ENCODE data around the gene TMEM18. TPM values are rescaled to one million over a fixed set of nuclear protein-coding genes. Genes with fewer than 3 reads are reported as not detected.

TMEM18 gene
- total RNA-seq, 1 experiment from 2014 or later: 33.5 TPM

DNA sequence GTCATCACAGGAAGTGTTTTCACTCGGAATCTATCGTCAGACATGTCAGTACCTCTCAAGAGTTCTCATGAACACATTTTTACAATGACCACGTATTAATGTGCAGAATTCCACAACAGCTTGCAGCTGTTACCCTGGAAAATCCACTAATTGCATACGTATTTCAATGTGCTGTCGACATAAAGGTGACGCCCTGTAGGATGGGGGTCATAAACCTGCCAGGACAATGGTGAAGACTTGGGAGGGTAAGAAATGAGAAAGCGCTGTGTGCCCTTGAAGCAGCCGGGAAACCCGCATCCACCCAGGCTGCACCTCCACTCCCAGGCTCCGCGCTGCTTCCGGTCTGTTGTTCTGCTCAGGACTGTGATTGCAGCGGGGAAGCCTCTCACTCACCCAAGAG lies 14.0 kb downstream of the TMEM18 start:
- Histone ChIP-seq H3K4me3 (replicated peaks in 1 of 2; ENCODE audit: low read depth in 1 of 2, low read length in 2 of 2) (no peak overlapping the region), H3K4me2 (ENCODE audit: low read length) (no peak overlapping the region), H3K9me2 (ENCODE audit: insufficient read depth) (no peaks in the 10 kb centered on the region), H3K9ac (ENCODE audit: low read length) (no peak overlapping the region), H3K27me3 (ENCODE audit: insufficient read depth, low read length) (0 out of 2 replicates have a peak, but pooled peaks cover 3% of the 10 kb centered on the region), H3K4me1 (ENCODE audit: control insufficient read depth in 1 of 2, insufficient read depth in 2 of 2, low read length in 2 of 2) (no peaks in the 10 kb centered on the region), H3K27ac (ENCODE audit: low read depth, low read length) (no peak overlapping the region), H2AFZ (ENCODE audit: low read depth, low read length, poor library complexity, severe bottlenecking) (no peak overlapping the region), H3K79me2 (ENCODE audit: insufficient read depth, low read length) (no peaks in the 10 kb centered on the region), H4K20me1 (ENCODE audit: insufficient read depth) (no peaks in the 10 kb centered on the region), H3K36me3 (ENCODE audit: control insufficient read depth in 1 of 2, insufficient read depth in 2 of 2, low read length in 2 of 2) (peaks cover 0 to 20% of the 10 kb centered on the region in 2 experiments; a peak in 1 of 4 replicates), H3K9me3 (ENCODE audit: control insufficient read depth in 1 of 2, insufficient read depth in 1 of 2, low read depth in 1 of 2, low read length in 2 of 2) (peaks cover 9 to 11% of the 10 kb centered on the region in 2 experiments; a peak in 3 of 4 replicates)
- RAD21 ChIA-PET (ENCODE audit: low non-redundant PET in 1 of 2, low total read pairs in 2 of 2, uncharacterized antibody in 2 of 2, unreplicated experiment in 2 of 2): no interaction called here
- no TSS peak for BruUV-seq (replicated peaks)
- intact Hi-C loops (cut with micrococcal nuclease): loop anchor here (2.0 kb wide), 1 partner anchor 134 kb away; no protein-coding TSS in a partner anchor
- CTCF ChIA-PET: interaction anchor here (1.0 to 1.2 kb wide), 2 partner anchors 133 to 134 kb away, joined by 3 to 4 read pairs; no protein-coding TSS in a partner anchor
- ATAC-seq (no peak), DNase-seq (ENCODE audit: low read depth, low spot score) (no peak)
- TF ChIP-seq, protein P1, sequence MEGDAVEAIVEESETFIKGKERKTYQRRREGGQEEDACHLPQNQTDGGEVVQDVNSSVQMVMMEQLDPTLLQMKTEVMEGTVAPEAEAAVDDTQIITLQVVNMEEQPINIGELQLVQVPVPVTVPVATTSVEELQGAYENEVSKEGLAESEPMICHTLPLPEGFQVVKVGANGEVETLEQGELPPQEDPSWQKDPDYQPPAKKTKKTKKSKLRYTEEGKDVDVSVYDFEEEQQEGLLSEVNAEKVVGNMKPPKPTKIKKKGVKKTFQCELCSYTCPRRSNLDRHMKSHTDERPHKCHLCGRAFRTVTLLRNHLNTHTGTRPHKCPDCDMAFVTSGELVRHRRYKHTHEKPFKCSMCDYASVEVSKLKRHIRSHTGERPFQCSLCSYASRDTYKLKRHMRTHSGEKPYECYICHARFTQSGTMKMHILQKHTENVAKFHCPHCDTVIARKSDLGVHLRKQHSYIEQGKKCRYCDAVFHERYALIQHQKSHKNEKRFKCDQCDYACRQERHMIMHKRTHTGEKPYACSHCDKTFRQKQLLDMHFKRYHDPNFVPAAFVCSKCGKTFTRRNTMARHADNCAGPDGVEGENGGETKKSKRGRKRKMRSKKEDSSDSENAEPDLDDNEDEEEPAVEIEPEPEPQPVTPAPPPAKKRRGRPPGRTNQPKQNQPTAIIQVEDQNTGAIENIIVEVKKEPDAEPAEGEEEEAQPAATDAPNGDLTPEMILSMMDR (IDR thresholded peaks at IDR 0.05 in 2 of 3, conservative IDR thresholded peaks at IDR 0.05 in 1 of 3; ENCODE audit: borderline replicate concordance in 1 of 3, insufficient read depth in 1 of 3, low read depth in 2 of 3, low read length in 2 of 3): no peak
- TF ChIP-seq SIN3A (IDR thresholded peaks at IDR 0.05; ENCODE audit: low read depth) (no peak), POLR2A (IDR thresholded peaks at IDR 0.05; ENCODE audit: borderline replicate concordance, extremely low read depth, insufficient read depth, insufficient read length) (no peak), ELF1 (IDR thresholded peaks at IDR 0.05; ENCODE audit: borderline replicate concordance, low read depth) (no peak), FOSL1 (IDR thresholded peaks at IDR 0.05; ENCODE audit: low read depth) (no peak), RAD21 (IDR thresholded peaks at IDR 0.05; ENCODE audit: low read depth) (no peak), EZH2 (IDR thresholded peaks at IDR 0.05) (no peak), JUND (IDR thresholded peaks at IDR 0.05) (no peak), EZH2phosphoT487 (IDR thresholded peaks at IDR 0.05; ENCODE audit: borderline replicate concordance) (no peak), EGR1 (IDR thresholded peaks at IDR 0.05; ENCODE audit: low read depth) (no peak), CBX3 (IDR thresholded peaks at IDR 0.05; ENCODE audit: low read depth) (no peak), ZFX (IDR thresholded peaks at IDR 0.05) (no peak), ZNF274 (IDR thresholded peaks at IDR 0.05; ENCODE audit: low read depth, low read length) (no peak), CEBPB (IDR thresholded peaks at IDR 0.05; ENCODE audit: low read depth) (no peak)
- TF ChIP-seq, protein P2, sequence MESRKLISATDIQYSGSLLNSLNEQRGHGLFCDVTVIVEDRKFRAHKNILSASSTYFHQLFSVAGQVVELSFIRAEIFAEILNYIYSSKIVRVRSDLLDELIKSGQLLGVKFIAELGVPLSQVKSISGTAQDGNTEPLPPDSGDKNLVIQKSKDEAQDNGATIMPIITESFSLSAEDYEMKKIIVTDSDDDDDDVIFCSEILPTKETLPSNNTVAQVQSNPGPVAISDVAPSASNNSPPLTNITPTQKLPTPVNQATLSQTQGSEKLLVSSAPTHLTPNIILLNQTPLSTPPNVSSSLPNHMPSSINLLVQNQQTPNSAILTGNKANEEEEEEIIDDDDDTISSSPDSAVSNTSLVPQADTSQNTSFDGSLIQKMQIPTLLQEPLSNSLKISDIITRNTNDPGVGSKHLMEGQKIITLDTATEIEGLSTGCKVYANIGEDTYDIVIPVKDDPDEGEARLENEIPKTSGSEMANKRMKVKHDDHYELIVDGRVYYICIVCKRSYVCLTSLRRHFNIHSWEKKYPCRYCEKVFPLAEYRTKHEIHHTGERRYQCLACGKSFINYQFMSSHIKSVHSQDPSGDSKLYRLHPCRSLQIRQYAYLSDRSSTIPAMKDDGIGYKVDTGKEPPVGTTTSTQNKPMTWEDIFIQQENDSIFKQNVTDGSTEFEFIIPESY (IDR thresholded peaks at IDR 0.05; ENCODE audit: extremely low read depth, insufficient replicate concordance, low read length): no peak
- TF ChIP-seq, protein P3, sequence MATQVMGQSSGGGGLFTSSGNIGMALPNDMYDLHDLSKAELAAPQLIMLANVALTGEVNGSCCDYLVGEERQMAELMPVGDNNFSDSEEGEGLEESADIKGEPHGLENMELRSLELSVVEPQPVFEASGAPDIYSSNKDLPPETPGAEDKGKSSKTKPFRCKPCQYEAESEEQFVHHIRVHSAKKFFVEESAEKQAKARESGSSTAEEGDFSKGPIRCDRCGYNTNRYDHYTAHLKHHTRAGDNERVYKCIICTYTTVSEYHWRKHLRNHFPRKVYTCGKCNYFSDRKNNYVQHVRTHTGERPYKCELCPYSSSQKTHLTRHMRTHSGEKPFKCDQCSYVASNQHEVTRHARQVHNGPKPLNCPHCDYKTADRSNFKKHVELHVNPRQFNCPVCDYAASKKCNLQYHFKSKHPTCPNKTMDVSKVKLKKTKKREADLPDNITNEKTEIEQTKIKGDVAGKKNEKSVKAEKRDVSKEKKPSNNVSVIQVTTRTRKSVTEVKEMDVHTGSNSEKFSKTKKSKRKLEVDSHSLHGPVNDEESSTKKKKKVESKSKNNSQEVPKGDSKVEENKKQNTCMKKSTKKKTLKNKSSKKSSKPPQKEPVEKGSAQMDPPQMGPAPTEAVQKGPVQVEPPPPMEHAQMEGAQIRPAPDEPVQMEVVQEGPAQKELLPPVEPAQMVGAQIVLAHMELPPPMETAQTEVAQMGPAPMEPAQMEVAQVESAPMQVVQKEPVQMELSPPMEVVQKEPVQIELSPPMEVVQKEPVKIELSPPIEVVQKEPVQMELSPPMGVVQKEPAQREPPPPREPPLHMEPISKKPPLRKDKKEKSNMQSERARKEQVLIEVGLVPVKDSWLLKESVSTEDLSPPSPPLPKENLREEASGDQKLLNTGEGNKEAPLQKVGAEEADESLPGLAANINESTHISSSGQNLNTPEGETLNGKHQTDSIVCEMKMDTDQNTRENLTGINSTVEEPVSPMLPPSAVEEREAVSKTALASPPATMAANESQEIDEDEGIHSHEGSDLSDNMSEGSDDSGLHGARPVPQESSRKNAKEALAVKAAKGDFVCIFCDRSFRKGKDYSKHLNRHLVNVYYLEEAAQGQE (IDR thresholded peaks at IDR 0.05; ENCODE audit: low read depth): no peak
- TF ChIP-seq, protein P4, sequence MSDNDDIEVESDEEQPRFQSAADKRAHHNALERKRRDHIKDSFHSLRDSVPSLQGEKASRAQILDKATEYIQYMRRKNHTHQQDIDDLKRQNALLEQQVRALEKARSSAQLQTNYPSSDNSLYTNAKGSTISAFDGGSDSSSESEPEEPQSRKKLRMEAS (IDR thresholded peaks at IDR 0.05): no peak
- POLR2A ChIA-PET: interaction anchor here (1.5 kb wide), 1 partner anchor 14 kb away, joined by 5 read pairs; the partner anchor contains the start of gene TMEM18

Data from HCT116 (cell line).